HG03159 (cell line): ENCODE measurements around the gene SEC14L5.

ENCODE experiments used
- ATAC-seq: cut with Tn5 transposase; IDR thresholded peaks from one replicate; pipeline ENCODE4 v1.9.1; 2021; ENCODE audit warnings: mild to moderate bottlenecking, moderate library complexity; ENCODE audit not compliant: unreplicated experiment

Gene SEC14L5

DNA sequence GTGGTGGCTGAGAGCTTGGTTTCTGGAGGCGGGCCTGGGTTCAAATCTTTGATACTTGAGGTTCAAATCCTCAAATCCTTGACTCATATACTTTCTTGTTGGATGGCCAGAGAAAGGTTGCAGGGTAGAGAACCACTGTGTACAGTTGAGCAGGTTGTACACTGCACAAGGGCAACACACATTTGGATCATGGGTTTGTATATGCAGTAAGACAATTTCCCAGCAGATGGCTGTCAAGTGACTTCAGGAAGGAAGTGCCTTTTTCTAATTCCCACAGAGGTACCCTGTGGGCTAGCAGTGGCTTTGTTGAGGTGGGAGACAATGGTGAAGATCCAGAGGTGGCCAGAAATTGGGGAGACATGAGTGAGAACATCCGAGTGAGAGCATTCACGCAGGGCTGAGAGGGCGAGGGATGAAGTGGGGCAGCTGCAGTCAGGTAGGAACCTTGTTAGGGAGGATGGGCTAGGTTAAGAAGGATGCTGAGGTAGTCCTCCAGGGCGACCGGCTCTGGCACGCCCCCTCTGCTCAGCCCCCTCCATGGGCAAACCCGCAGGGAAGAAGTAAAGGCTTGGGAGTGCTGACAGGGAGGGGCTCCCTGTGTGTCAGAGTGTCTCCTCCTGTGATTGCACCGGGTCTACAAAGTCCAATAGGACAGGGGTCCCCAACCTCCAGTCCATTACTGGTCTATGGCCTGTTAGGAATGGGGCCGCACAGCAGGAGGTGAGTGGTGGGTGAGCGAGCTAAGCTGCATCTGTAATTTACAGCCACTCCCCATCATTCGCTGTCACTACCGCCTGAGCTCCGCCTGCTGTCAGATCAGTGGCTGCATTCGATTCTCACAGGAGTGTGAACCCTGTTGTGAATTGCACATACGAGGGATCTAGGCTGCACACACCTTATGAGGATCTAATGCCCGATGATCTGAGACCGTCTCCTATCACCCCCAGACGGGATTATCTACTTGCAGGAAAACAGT is 104.9 kb downstream of the SEC14L5 start:
- ATAC-seq = no peak

DNA sequence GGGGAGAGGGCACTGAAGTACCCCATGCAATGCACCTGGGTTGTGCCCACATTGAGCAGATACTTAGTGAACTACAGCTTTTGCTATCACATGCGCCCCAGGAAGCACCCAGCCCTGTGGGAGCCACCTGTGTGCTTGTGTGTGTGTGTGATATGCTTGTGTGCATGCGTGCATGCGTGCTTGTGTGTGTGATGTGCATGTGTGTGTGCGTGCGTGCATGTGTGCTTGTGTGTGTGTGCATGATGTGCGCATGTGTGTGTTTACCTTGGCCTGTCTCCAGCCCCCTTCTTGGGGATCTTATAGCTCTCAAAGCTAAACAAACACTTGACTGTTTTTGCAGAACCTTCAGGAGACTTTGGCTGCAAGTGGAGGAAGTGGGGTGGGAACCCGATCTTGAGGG is 106.8 kb downstream of the SEC14L5 start:
- ATAC-seq = no peak

DNA sequence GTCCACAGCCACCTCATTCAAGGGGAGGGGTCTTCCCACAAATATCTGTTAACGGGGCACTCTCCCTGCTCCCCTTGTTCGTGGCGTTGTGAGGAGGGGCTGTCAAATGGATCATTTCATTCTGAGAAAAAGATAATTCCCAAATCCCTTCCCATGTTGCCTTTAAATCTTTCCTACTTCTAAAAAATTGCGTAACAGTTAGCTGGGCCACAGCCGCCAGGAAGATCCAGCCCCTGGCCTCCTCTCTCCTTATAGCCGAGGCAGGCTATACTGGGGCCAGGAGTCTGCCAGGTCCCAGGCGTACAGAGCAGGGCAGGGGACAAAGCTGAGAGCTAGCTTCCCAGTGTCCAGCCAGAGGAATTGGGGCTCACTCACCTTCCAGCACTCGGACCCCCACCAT is 107.2 kb downstream of the SEC14L5 start:
- no peak for ATAC-seq

DNA sequence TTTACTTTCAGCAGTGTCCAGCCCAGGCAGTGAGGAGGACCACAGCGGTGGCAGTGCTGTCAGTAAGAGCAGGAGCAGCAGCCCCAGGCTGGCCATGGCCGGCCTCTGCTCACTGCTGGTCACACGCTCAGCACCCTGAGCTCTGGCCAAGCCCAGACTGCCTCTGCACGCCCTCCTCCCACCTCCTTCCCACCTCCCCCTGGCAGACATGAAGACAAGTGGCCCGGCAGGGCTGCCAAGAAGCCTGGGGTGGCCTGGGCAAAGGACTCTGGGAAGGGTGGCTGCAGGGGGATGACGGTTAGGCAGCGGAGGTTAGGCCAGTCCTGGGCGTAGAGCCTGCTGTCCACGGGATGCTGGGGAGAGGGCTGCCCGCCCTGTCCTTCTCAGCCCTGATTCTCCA is 107.7 kb downstream of the SEC14L5 start, which contains the start of gene C16orf89:
Gene C16orf89, minus strand, starts transcription at position 144 of the 400 bp plus-strand sequence. Its CDS starts 48 bp downstream, at position 96.
- ATAC-seq = no peak

DNA sequence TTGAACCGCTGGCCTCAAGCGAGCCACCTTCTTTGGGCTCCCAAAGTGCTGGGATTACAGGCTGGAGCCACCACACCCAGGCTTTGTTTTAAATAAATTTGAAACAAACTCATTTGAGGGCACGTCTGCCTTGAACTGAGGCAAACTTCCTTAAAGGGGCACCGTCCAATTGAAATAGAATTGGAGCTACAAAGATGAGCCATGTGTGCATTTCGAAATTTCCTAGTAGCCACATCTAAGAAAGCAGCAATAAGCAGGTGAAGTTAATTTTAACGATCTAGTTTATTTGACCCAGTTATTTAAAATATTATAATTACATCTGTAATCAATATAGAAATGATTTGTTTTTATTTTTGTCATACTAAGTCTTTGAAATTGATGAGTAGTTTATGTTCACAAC is 108.4 kb downstream of the SEC14L5 start:
- ATAC-seq = no peak
